Measurements from ENCODE around the gene ROR1. TPM values are rescaled to one million over a fixed set of nuclear protein-coding genes. Genes with fewer than 3 reads are reported as not detected.

ROR1 gene
- total and polyA plus RNA-seq, 10 of the 15 experiments (the other 5 are each of a cell fraction or from before 2014, with no cell fraction given): 0.02 to 0.08 (median 0.05) TPM; not detected in 6

DNA sequence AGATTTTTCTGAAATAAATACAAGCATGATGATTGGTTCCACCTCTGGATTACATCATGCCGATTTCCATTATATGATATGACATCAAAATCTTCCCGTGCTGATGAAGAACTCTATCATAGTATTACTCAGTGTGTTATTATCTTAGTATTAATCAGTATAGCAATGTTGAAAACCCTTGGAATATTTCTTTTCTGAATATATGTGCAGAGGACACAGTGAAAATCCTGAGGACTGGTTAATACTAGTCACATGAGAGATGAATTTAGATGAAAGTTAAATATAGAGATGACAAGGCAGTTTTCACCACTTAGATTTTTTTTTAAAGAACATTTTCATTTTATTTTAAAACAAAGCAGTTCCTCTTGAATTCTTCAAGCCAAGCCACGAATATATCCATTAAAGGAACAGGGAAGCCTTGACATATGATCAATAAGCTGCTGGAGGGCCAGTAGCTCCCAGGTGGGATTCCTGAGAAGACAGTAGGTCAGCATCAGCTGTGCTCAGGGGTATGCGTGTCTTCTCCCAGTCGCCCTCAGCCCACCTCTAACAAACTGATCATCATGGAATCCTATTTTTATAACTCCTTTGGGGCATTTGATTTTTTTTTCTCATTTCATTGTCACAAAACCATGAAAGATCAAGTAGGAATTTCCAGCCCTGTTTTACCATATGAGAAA lies 373.4 kb downstream of the ROR1 start:
- DNase-seq (ENCODE audit: low read depth, low spot score) (no peak), ATAC-seq (no peak), FAIRE-seq (no peak)
- in situ Hi-C loops (cut with MboI): no loop called here
- ChIA-PET SMC1A (ENCODE audit: uncharacterized antibody, unreplicated experiment) (interaction anchor here (1.5 to 2.6 kb wide), 2 partner anchors 10 kb away, joined by 5 to 7 read pairs; no protein-coding TSS in a partner anchor), CTCF (interaction anchor here (1.6 to 1.8 kb wide), 3 partner anchors 8 to 10 kb away, joined by 7 to 12 read pairs (median 10); no protein-coding TSS in a partner anchor), RAD21 (ENCODE audit: unreplicated experiment) (interaction anchor here (0.6 to 1.3 kb wide), 3 partner anchors 10 to 101 kb away, joined by 3 to 4 read pairs (median 3); no protein-coding TSS in a partner anchor), POLR2A (no interaction called here)
- H3K4me3 ChIP-seq: no peak overlapping the region
- no peaks in the 10 kb centered on the region for H3K36me3 ChIP-seq (ENCODE audit: control insufficient read depth in 2 of 2, insufficient read depth in 2 of 2, low read length in 1 of 2)
- H3K27ac ChIP-seq (ENCODE audit: control insufficient read depth, insufficient read depth): no peak overlapping the region
- no peaks in the 10 kb centered on the region for H4K20me1 ChIP-seq (ENCODE audit: control insufficient read depth, insufficient read depth)
- no peaks in the 10 kb centered on the region for H3K4me1 ChIP-seq (ENCODE audit: control insufficient read depth, insufficient read depth, low read length)
- no peak overlapping the region for H3K9ac ChIP-seq (ENCODE audit: control insufficient read depth, insufficient read depth, low read length)
- TF ChIP-seq NR2C2 (IDR thresholded peaks at IDR 0.05; ENCODE audit: borderline replicate concordance, control insufficient read depth, insufficient read length, low read depth): no peak
- no peak for TF ChIP-seq RELA (IDR thresholded peaks at IDR 0.05; ENCODE audit: borderline replicate concordance, partially characterized antibody)
- no peak for TF ChIP-seq RAD51 (IDR thresholded peaks at IDR 0.05)
- no peak for TF ChIP-seq ZSCAN29 (IDR thresholded peaks at IDR 0.05)
- no peak for TF ChIP-seq SIX5 (IDR thresholded peaks at IDR 0.05; ENCODE audit: low read depth, low read length, severe bottlenecking)
- TF ChIP-seq BRCA1 (IDR thresholded peaks at IDR 0.05; ENCODE audit: low read depth, low read length): no peak
- no peak for TF ChIP-seq RCOR1 (conservative IDR thresholded peaks at IDR 0.05; ENCODE audit: low read depth, low read length)
- TF ChIP-seq TAF1 (IDR thresholded peaks at IDR 0.05; ENCODE audit: borderline replicate concordance, low read depth, low read length): no peak
- no peak for TF ChIP-seq BHLHE40 (IDR thresholded peaks at IDR 0.05; ENCODE audit: borderline replicate concordance in 1 of 2, low read depth in 2 of 2, low read length in 1 of 2)
- TF ChIP-seq YY1 (IDR thresholded peaks at IDR 0.05; ENCODE audit: low read depth, low read length): no peak
- no peak for TF ChIP-seq MTA3 (IDR thresholded peaks at IDR 0.05; ENCODE audit: borderline replicate concordance, low read length)
- TF ChIP-seq SMARCA5 (IDR thresholded peaks at IDR 0.05): no peak
- TF ChIP-seq BCL11A (IDR thresholded peaks at IDR 0.05; ENCODE audit: low read depth, low read length): no peak
- TF ChIP-seq, protein P1, sequence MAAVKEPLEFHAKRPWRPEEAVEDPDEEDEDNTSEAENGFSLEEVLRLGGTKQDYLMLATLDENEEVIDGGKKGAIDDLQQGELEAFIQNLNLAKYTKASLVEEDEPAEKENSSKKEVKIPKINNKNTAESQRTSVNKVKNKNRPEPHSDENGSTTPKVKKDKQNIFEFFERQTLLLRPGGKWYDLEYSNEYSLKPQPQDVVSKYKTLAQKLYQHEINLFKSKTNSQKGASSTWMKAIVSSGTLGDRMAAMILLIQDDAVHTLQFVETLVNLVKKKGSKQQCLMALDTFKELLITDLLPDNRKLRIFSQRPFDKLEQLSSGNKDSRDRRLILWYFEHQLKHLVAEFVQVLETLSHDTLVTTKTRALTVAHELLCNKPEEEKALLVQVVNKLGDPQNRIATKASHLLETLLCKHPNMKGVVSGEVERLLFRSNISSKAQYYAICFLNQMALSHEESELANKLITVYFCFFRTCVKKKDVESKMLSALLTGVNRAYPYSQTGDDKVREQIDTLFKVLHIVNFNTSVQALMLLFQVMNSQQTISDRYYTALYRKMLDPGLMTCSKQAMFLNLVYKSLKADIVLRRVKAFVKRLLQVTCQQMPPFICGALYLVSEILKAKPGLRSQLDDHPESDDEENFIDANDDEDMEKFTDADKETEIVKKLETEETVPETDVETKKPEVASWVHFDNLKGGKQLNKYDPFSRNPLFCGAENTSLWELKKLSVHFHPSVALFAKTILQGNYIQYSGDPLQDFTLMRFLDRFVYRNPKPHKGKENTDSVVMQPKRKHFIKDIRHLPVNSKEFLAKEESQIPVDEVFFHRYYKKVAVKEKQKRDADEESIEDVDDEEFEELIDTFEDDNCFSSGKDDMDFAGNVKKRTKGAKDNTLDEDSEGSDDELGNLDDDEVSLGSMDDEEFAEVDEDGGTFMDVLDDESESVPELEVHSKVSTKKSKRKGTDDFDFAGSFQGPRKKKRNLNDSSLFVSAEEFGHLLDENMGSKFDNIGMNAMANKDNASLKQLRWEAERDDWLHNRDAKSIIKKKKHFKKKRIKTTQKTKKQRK (IDR thresholded peaks at IDR 0.05; ENCODE audit: low read depth, low read length): no peak
- TF ChIP-seq SIN3A (IDR thresholded peaks at IDR 0.05; ENCODE audit: low read depth, low read length): no peak
- H3K27me3 ChIP-seq (replicated peaks in 1 of 2; ENCODE audit: control insufficient read depth in 2 of 2, insufficient read depth in 2 of 2, low read length in 1 of 2): no peaks in the 10 kb centered on the region
- no peak overlapping the region for H2AFZ ChIP-seq (ENCODE audit: control insufficient read depth, low read depth, low read length)
- H3K79me2 ChIP-seq (ENCODE audit: control insufficient read depth, insufficient read depth, low read length): no peaks in the 10 kb centered on the region
- BruUV-seq (replicated peaks): no TSS peak
- no peak overlapping the region for H3K4me2 ChIP-seq (ENCODE audit: control insufficient read depth, insufficient read depth)
- no peaks in the 10 kb centered on the region for H3K9me3 ChIP-seq (replicated peaks; ENCODE audit: control insufficient read depth, insufficient read depth, low read length)
- intact Hi-C loops (cut with micrococcal nuclease; ENCODE audit: unreplicated experiment): no loop called here
- 38% methylated on average over 5 of the region's 5 CpGs for WGBS (ENCODE audit: insufficient coverage, insufficient replicate concordance, low lambda C conversion rate, missing lambda C conversion rate)
